ENCODE data around the gene KLHDC4.
"Not testable (repeated sequence)": the region's sequence is repeated elsewhere in the genome, so short reads cannot be mapped to it uniquely, and the experiment has no call there.

KLHDC4 gene

GRCh38 chr16:87723226-87723623, 42.6 kb downstream of the KLHDC4 start:
- ATAC-seq (peak; percentile 20), DNase-seq (no peak)
- peaks cover 19% of the 10 kb centered on the region for H3K4me1 Mint-ChIP-seq
- no peaks in the 10 kb centered on the region for H3K9me3 Mint-ChIP-seq
- H3K36me3 Mint-ChIP-seq (ENCODE audit: low read depth): peaks cover 43% of the 10 kb centered on the region
- no peak overlapping the region for H3K27ac Mint-ChIP-seq
- H3K27me3 Mint-ChIP-seq: no peaks in the 10 kb centered on the region
- no peak overlapping the region for H3K4me3 Mint-ChIP-seq

DNA sequence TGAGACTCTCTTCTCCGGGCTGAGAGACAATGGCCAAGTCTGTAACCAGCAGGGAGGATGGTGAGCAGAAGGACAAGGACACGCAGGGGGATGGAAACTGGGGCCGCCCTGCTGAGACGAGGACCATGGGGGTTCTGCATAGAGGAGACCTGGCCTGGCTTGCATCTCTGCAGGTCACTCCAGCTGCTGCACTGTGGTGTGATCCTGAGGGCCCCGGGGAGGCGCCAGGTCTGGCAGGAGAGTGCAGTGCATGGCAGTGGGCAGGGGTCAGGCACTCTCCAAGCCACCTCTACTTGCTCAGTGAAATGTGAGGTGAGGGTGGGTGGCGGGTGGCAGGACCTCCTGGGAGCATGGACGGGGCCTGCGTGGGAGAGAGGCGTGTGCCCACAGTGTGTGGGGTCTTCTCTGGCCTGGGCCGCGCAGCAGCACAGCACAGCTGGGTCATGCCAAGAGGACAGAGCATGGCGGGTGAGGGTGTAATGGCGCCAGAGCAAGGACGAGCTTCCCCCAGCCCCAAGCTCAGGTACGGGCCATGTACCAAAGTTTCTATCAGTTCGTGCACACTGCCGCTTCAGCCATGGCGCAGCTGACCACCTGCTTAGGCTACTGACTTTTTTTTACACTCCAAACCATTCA, 43.1 kb downstream of the KLHDC4 start:
- Mint-ChIP-seq H3K36me3 (ENCODE audit: low read depth) (peaks cover 44% of the 10 kb centered on the region), H3K27ac (no peak overlapping the region), H3K4me3 (no peak overlapping the region), H3K4me1 (peaks cover 19% of the 10 kb centered on the region), H3K9me3 (no peaks in the 10 kb centered on the region), H3K27me3 (no peaks in the 10 kb centered on the region)
- DNase-seq (no peak), ATAC-seq (no peak)

GRCh38 chr16:87721622-87722585, 43.9 kb downstream of the KLHDC4 start:
- H3K4me3 Mint-ChIP-seq: no peak overlapping the region
- H3K9me3 Mint-ChIP-seq: no peaks in the 10 kb centered on the region
- H3K27me3 Mint-ChIP-seq: no peaks in the 10 kb centered on the region
- ATAC-seq (no peak), DNase-seq (no peak)
- H3K4me1 Mint-ChIP-seq: peaks cover 19% of the 10 kb centered on the region
- peaks cover 42% of the 10 kb centered on the region for H3K36me3 Mint-ChIP-seq (ENCODE audit: low read depth)
- no peak overlapping the region for H3K27ac Mint-ChIP-seq

DNA sequence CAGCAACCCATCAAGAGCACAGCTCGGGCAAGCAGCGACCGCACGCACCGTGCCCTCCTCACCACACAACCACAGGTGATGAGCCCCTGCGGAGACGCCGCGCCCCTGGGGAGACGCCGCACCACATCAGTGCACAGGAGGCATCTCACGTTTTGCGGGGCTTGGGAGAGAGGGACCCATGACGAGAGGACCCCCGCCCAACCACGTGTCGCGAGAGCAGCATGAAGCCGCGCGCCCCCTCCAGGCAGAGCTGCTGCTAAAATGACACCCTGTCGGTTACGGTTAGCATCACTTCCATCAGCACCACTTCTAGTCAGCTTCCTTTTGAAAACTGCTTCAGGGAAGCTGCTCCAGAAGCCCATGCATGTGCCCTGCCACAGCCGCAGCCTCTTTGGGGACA, 45.3 kb downstream of the KLHDC4 start:
- Mint-ChIP-seq H3K4me1 (peaks cover 22% of the 10 kb centered on the region), H3K27ac (no peak overlapping the region), H3K27me3 (no peaks in the 10 kb centered on the region), H3K9me3 (no peaks in the 10 kb centered on the region), H3K4me3 (no peak overlapping the region), H3K36me3 (ENCODE audit: low read depth) (peaks cover 46% of the 10 kb centered on the region)
- DNase-seq: no peak
- ATAC-seq: no peak

GRCh38 chr16:87718831-87719230, 47.0 kb downstream of the KLHDC4 start:
- Mint-ChIP-seq H3K4me1 (peaks cover 26% of the 10 kb centered on the region), H3K36me3 (ENCODE audit: low read depth) (peaks cover 50% of the 10 kb centered on the region)
- not testable (repeated sequence) for ATAC-seq, DNase-seq, H3K4me3 Mint-ChIP-seq, H3K27ac Mint-ChIP-seq, H3K27me3 Mint-ChIP-seq, H3K9me3 Mint-ChIP-seq

GRCh38 chr16:87715658-87716057, 50.1 kb downstream of the KLHDC4 start:
- Mint-ChIP-seq H3K4me3 (no peak overlapping the region), H3K4me1 (peaks cover 27% of the 10 kb centered on the region), H3K27ac (no peak overlapping the region), H3K36me3 (ENCODE audit: low read depth) (peaks cover 35% of the 10 kb centered on the region), H3K9me3 (no peaks in the 10 kb centered on the region), H3K27me3 (no peaks in the 10 kb centered on the region)
- DNase-seq (no peak), ATAC-seq (no peak)

DNA sequence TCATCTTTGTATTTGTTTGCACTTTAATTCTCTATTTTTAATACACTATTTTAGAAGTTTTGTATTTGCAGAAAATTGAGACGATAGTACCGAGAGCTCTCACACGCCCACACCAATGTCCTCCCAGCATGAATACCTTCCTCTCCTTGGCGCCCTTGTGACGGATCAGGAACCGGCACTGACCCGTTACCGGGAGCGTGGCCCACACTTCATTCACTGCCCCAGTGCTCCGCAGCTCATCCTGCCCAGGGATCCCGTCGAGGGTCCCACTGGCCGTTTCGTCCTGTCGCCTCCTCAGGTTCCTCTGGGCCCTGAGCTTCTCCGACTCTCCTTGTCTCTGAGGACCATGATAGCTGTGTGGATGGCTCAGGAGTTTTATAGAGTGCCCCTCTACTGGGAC, 50.6 kb downstream of the KLHDC4 start:
- H3K4me3 Mint-ChIP-seq: no peak overlapping the region
- H3K9me3 Mint-ChIP-seq: no peaks in the 10 kb centered on the region
- ATAC-seq (no peak), DNase-seq (no peak)
- no peaks in the 10 kb centered on the region for H3K27me3 Mint-ChIP-seq
- peaks cover 38% of the 10 kb centered on the region for H3K36me3 Mint-ChIP-seq (ENCODE audit: low read depth)
- peaks cover 27% of the 10 kb centered on the region for H3K4me1 Mint-ChIP-seq
- no peak overlapping the region for H3K27ac Mint-ChIP-seq

DNA sequence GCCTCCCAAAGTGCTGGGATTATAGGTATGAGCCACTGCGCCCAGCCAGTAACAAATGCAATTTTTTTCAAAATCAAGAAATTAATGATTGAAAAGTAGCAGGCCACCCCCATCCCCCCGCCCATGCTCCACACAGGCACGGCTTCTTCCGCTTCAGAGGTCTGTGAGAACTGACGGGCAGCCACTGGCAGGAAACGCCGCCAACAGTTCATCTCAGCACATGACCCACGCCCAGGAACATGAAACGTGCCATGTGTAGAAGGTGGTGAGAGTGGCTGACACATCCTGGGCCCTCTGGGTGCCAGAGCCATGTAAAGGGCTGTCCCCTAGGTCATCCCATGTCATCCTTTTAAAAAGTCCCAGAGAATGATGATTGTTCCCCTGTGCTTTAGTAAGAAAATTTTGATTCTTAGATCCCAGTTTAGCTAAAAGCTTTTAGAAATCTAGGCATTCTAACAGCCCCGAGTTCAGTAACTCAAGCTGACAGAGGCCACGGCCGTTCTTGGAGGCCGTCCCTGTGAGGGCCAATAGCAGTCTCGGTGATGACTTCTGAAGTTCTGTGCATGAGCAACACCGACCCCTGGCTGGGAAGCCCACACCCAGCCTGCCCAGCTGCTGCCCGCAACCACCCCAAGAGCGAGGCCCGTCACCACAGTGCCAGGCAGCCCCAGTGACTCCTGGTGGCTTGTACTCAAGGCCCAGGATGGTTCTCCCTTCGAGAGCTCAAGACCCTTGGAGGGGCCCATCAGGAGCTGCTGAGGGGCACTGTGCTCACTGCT, 52.1 kb downstream of the KLHDC4 start:
- peak; percentile 56 for DNase-seq
- Mint-ChIP-seq H3K27me3 (no peaks in the 10 kb centered on the region), H3K27ac (peak overlapping the region; percentile 72), H3K4me1 (peaks cover 27% of the 10 kb centered on the region), H3K36me3 (ENCODE audit: low read depth) (peaks cover 31% of the 10 kb centered on the region), H3K9me3 (no peaks in the 10 kb centered on the region), H3K4me3 (no peak overlapping the region)
- peak; percentile 85 for ATAC-seq

GRCh38 chr16:87712184-87712762, 53.5 kb downstream of the KLHDC4 start:
- Mint-ChIP-seq H3K4me3 (no peak overlapping the region), H3K27me3 (no peaks in the 10 kb centered on the region), H3K27ac (no peak overlapping the region), H3K4me1 (peaks cover 27% of the 10 kb centered on the region), H3K9me3 (no peaks in the 10 kb centered on the region), H3K36me3 (ENCODE audit: low read depth) (peaks cover 33% of the 10 kb centered on the region)
- DNase-seq (no peak), ATAC-seq (no peak)

DNA sequence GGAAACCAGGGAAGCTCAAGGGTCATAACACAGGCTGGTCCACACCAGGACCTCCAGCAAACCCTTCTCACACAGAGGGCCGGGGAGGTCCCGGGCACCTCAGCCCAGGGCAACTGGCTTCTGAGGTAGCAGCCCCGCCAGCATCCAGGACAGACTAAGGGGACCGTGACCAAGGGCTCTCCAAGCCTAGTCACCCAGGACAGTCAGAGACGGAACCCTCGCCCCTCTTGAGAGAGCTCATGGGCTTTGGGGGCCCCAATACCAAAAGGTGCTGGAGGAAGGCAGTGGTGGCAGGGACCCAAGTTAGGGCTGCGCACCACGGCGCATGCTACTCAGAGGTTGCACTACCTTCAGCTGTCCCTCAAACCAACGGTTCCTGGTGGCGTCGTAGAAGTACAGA, 54.9 kb downstream of the KLHDC4 start:
- Mint-ChIP-seq H3K4me3 (no peak overlapping the region), H3K27ac (no peak overlapping the region), H3K9me3 (no peaks in the 10 kb centered on the region), H3K36me3 (ENCODE audit: low read depth) (peaks cover 30% of the 10 kb centered on the region), H3K4me1 (peaks cover 27% of the 10 kb centered on the region), H3K27me3 (no peaks in the 10 kb centered on the region)
- no peak for ATAC-seq
- no peak for DNase-seq

GRCh38 chr16:87709677-87710076, 56.1 kb downstream of the KLHDC4 start:
- no peak for DNase-seq
- Mint-ChIP-seq H3K4me3 (no peak overlapping the region), H3K4me1 (peaks cover 16% of the 10 kb centered on the region), H3K27me3 (no peaks in the 10 kb centered on the region), H3K9me3 (no peaks in the 10 kb centered on the region), H3K36me3 (ENCODE audit: low read depth) (peaks cover 24% of the 10 kb centered on the region), H3K27ac (no peak overlapping the region)
- ATAC-seq: no peak

GRCh38 chr16:87708881-87709638, 56.7 kb downstream of the KLHDC4 start:
- no peak overlapping the region for H3K4me3 Mint-ChIP-seq
- H3K36me3 Mint-ChIP-seq (ENCODE audit: low read depth): peaks cover 23% of the 10 kb centered on the region

DNA sequence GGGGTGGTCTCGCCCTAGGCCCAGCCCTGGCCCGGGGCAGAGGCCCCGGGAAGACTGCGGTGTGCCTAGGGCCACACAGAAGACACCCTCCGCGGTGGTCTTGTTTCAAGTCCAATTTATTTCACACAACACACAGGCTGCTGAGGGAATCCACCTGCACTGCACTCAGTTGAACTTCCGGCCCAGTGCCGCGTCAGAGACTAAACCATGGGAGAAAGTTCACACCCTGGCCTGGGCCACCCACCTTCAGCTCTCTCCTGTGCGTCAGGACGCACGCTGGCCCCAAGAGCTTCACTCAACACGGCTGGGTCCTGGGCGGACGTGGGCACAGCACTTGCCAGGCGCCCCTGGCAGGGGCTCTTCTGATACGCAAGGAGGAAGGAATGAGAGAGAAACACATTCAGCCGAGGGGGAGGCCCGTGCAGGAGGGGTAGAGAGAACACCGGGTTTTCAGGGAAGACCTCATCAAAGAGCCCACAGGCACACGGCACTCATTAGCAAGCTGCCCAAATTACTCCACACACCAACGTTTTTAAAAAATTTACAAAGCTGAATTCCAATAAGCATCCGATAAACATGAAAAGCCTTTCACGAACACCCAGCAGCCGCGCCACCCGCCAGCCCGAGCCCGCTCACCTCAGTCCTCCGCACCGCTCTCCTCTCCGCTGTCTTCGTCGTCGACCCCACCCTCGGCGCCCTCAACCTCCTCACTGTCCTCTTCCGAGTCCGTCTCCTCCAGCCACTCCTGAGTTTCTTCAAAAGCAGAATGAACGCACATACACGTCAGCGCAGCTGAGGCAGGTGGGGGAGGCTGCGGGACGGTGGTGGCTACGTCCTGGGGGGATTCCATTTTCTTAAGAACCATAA, 57.8 kb downstream of the KLHDC4 start:
- Mint-ChIP-seq H3K36me3 (ENCODE audit: low read depth) (peaks cover 24% of the 10 kb centered on the region), H3K27ac (no peak overlapping the region), H3K4me3 (no peak overlapping the region), H3K27me3 (no peaks in the 10 kb centered on the region), H3K4me1 (peaks cover 10% of the 10 kb centered on the region), H3K9me3 (no peaks in the 10 kb centered on the region)
- ATAC-seq: no peak
- no peak for DNase-seq

More at GRCh38 chr16:87708881-87709638, 56.7 kb downstream of the KLHDC4 start:
- no peak overlapping the region for H3K27ac Mint-ChIP-seq
- H3K4me1 Mint-ChIP-seq: peaks cover 14% of the 10 kb centered on the region
- ATAC-seq (no peak), DNase-seq (no peak)
- no peaks in the 10 kb centered on the region for H3K27me3 Mint-ChIP-seq
- H3K9me3 Mint-ChIP-seq: no peaks in the 10 kb centered on the region

All from activated naive CD8-positive, alpha-beta T cell treated with anti-CD3 and anti-CD28 coated beads, Interleukin-2, amount 50 U/mL, for 24 hours (primary cell).